Measurements from ENCODE around the gene NEURL1. TPM values are rescaled to one million over a fixed set of nuclear protein-coding genes. Genes with fewer than 3 reads are reported as not detected.

NEURL1 gene
- total RNA-seq, 1 experiment from 2014 or later: 0.84 TPM

- ChIA-PET CTCF (no interaction called here), POLR2A (no interaction called here)
- H3K27ac Mint-ChIP-seq (ENCODE audit: unreplicated experiment): no peak overlapping the region
- H3K4me1 Mint-ChIP-seq (ENCODE audit: low read depth, unreplicated experiment): peaks cover 7% of the 10 kb centered on the region
- no peak overlapping the region for H3K4me3 Mint-ChIP-seq (ENCODE audit: unreplicated experiment)
- intact Hi-C loops (cut with micrococcal nuclease; ENCODE audit: unreplicated experiment): no loop called here
- H3K9me3 Mint-ChIP-seq (ENCODE audit: unreplicated experiment): no peaks in the 10 kb centered on the region
- Histone ChIP-seq H3K4me3 (ENCODE audit: low read depth, low read length) (no peak overlapping the region), H3K36me3 (ENCODE audit: control insufficient read depth, insufficient read depth, low read length) (no peaks in the 10 kb centered on the region), H3K4me1 (no peaks in the 10 kb centered on the region), H3K9me3 (no peaks in the 10 kb centered on the region), H3K27me3 (replicated peaks; ENCODE audit: control insufficient read depth, insufficient read depth, low read length) (no peaks in the 10 kb centered on the region; the same call in 1 of the 2 replicates)
- no TSS peak for BruUV-seq (replicated peaks)
- H3K27me3 Mint-ChIP-seq (ENCODE audit: insufficient read depth, unreplicated experiment): no peaks in the 10 kb centered on the region
- no peak for TF ChIP-seq CTCF (IDR thresholded peaks at IDR 0.05; ENCODE audit: insufficient read depth in 1 of 2, low read depth in 1 of 2, low read length in 1 of 2, severe bottlenecking in 1 of 2, unreplicated experiment in 1 of 2)
- H3K36me3 Mint-ChIP-seq (ENCODE audit: insufficient read depth, unreplicated experiment): no peaks in the 10 kb centered on the region
- no peak for DNase-seq
Observed at GRCh38 chr10:103467406-103467805, 26.1 kb upstream of the NEURL1 start.

DNA sequence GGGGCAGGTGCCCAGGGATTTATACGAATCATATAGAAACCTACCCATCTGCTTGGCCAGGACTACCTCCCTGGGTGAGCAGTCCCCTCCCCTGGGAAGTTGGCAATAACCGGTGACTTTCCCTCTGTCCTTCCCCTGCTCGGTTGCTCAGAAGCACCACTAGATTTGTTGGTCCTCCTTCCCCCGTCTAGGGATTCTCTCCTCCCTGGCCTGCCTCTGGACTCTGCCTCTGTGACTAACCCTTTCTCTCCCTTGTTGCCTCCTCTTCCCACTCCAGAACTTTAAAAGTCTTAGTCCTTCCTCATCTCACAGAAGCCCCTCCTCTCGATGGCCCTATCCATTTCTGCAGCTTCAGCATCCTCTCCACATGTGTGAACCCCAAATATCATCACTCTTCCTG lies 24.3 kb upstream of the NEURL1 start:
- no TSS peak for BruUV-seq (replicated peaks)
- H3K27me3 Mint-ChIP-seq (ENCODE audit: insufficient read depth, unreplicated experiment): no peaks in the 10 kb centered on the region
- no peaks in the 10 kb centered on the region for H3K36me3 ChIP-seq (ENCODE audit: control insufficient read depth, insufficient read depth, low read length)
- no peaks in the 10 kb centered on the region for H3K36me3 Mint-ChIP-seq (ENCODE audit: insufficient read depth, unreplicated experiment)
- no peaks in the 10 kb centered on the region; the same call in 1 of the 2 replicates for H3K27me3 ChIP-seq (replicated peaks; ENCODE audit: control insufficient read depth, insufficient read depth, low read length)
- no peak overlapping the region for H3K4me3 ChIP-seq (ENCODE audit: low read depth, low read length)
- POLR2A ChIA-PET: no interaction called here
- no peak for TF ChIP-seq CTCF (IDR thresholded peaks at IDR 0.05; ENCODE audit: insufficient read depth in 1 of 2, low read depth in 1 of 2, low read length in 1 of 2, severe bottlenecking in 1 of 2, unreplicated experiment in 1 of 2)
- H3K9me3 ChIP-seq: no peaks in the 10 kb centered on the region
- intact Hi-C loops (cut with micrococcal nuclease; ENCODE audit: unreplicated experiment): no loop called here
- no peaks in the 10 kb centered on the region for H3K9me3 Mint-ChIP-seq (ENCODE audit: unreplicated experiment)
- H3K4me3 Mint-ChIP-seq (ENCODE audit: unreplicated experiment): no peak overlapping the region
- CTCF ChIA-PET: no interaction called here
- H3K27ac Mint-ChIP-seq (ENCODE audit: unreplicated experiment): no peak overlapping the region
- H3K4me1 ChIP-seq: no peaks in the 10 kb centered on the region
- peaks cover 7% of the 10 kb centered on the region for H3K4me1 Mint-ChIP-seq (ENCODE audit: low read depth, unreplicated experiment)
- DNase-seq: no peak

DNA sequence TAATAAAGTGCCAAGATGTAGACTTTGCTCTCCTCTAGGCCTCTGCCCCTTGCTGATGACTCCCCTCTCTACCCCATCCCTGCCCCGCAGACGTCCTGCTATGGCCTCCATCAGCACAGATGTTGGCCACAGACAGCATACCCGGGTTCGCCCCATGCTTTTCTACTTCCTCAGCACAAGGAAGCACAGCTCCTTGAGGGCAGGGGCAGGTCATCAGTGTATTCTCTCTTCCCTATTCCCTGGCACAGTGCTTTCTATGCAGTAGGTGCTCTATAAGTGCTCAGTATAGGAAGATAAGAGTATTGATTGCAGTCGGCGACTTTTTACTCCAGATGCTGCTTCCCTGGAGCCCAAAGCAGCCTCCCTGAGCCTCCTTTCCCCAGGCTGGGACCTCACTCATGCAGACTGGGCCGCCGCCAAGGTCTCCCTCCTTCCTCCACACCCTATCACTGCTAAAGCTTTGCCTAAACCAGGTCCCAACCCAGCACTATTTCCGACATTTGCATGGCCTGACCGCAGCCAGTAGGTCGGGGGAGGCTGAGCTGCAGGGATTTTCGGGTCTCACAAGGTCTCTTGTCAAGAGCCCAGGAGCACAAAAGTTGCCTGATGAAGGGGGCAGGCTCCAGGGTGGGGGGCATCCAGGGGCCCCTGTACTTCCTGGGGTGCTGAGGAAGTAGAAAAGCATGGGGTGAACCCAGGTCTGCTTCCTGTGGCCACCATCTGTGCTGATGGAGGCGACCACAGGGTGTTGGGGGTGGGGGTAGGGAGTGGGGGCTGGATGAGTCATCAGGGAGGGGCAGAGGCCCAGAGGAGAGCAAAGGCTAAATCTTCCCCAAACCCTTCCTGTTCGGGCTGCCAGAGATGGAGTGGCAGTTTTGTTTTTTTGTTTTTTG lies 22.5 kb upstream of the NEURL1 start:
- Histone ChIP-seq H3K36me3 (ENCODE audit: control insufficient read depth, insufficient read depth, low read length) (no peaks in the 10 kb centered on the region), H3K9me3 (no peaks in the 10 kb centered on the region), H3K4me1 (no peaks in the 10 kb centered on the region), H3K4me3 (ENCODE audit: low read depth, low read length) (no peak overlapping the region), H3K27me3 (replicated peaks; ENCODE audit: control insufficient read depth, insufficient read depth, low read length) (no peaks in the 10 kb centered on the region; the same call in 1 of the 2 replicates)
- intact Hi-C loops (cut with micrococcal nuclease; ENCODE audit: unreplicated experiment): no loop called here
- Mint-ChIP-seq H3K4me3 (ENCODE audit: unreplicated experiment) (no peak overlapping the region), H3K36me3 (ENCODE audit: insufficient read depth, unreplicated experiment) (no peaks in the 10 kb centered on the region), H3K27me3 (ENCODE audit: insufficient read depth, unreplicated experiment) (no peaks in the 10 kb centered on the region), H3K27ac (ENCODE audit: unreplicated experiment) (no peak overlapping the region), H3K4me1 (ENCODE audit: low read depth, unreplicated experiment) (peaks cover 7% of the 10 kb centered on the region), H3K9me3 (ENCODE audit: unreplicated experiment) (no peaks in the 10 kb centered on the region)
- no peak for TF ChIP-seq CTCF (IDR thresholded peaks at IDR 0.05; ENCODE audit: insufficient read depth in 1 of 2, low read depth in 1 of 2, low read length in 1 of 2, severe bottlenecking in 1 of 2, unreplicated experiment in 1 of 2)
- POLR2A ChIA-PET: no interaction called here
- CTCF ChIA-PET: no interaction called here
- DNase-seq: no peak
- no TSS peak for BruUV-seq (replicated peaks)

All from Caco-2 (cell line).